ENCODE data around the gene ADGRG3. TPM values are rescaled to one million over a fixed set of nuclear protein-coding genes. Genes with fewer than 3 reads are reported as not detected.

ADGRG3 gene
- total and polyA plus RNA-seq, 2 of the 13 experiments (the other 11 are each of a cell fraction or from before 2014, with no cell fraction given) = 2.7 to 11.8 TPM

GRCh38 chr16:57700781-57701551, 32.9 kb downstream of the ADGRG3 start:
- peak overlapping the region; percentile 70 for H3K4me2 ChIP-seq (ENCODE audit: low read depth, low read length)
- WGBS (ENCODE audit: low lambda C conversion rate) = 19% methylated on average over 10 of the region's 10 CpGs
- peak overlapping the region; percentile 72 for H3K27ac ChIP-seq (ENCODE audit: extremely low read length, insufficient read depth, low read length)
- peak; percentile 81 for DNase-seq (ENCODE audit: low spot score)
- H3K9ac ChIP-seq (ENCODE audit: insufficient read depth, low read depth, low read length) = peak overlapping the region; percentile 43
- H3K79me2 ChIP-seq (ENCODE audit: insufficient read depth, low read length) = no peaks in the 10 kb centered on the region
- intact Hi-C loops (cut with micrococcal nuclease; ENCODE audit: unreplicated experiment) (no loop called here), in situ Hi-C loops (cut with HindIII; ENCODE audit: extremely low pct_ligation_motif_present, low pct_unique_long_range_greater_than_20kb) (no loop called here)
- BruUV-seq (replicated peaks) = TSS peak; percentile 60
- H4K20me1 ChIP-seq (ENCODE audit: insufficient read depth, low read length) = no peaks in the 10 kb centered on the region
- H3K27me3 ChIP-seq (ENCODE audit: control insufficient read depth in 1 of 2, insufficient read depth in 2 of 2, low read length in 2 of 2) = no peaks in the 10 kb centered on the region
- CTCF ChIA-PET (ENCODE audit: low intra/inter-chr PET ratio, low total read pairs) = no interaction called here
- POLR2A ChIA-PET = interaction anchor here (0.7 to 2.4 kb wide), 7 partner anchors 9 to 191 kb away, joined by 3 to 10 read pairs (median 5); partner anchors contain the start of genes ADGRG3 and KATNB1
- peak; percentile 91 for FAIRE-seq
- H3K36me3 ChIP-seq (replicated peaks in 1 of 2; ENCODE audit: control insufficient read depth in 1 of 2, insufficient read depth in 2 of 2, low read length in 2 of 2) = no peaks in the 10 kb centered on the region
- no peaks in the 10 kb centered on the region for H3K9me3 ChIP-seq (ENCODE audit: low read length)
- H2AFZ ChIP-seq (ENCODE audit: low read length) = peak overlapping the region; percentile 29
- H3K4me3 ChIP-seq (replicated peaks in 1 of 3; ENCODE audit: insufficient read depth in 1 of 3, low read depth in 2 of 3, low read length in 3 of 3) = peak overlapping the region in 2 of 3 experiments; percentile 11 to 49; a peak in 3 of 6 replicates
- peaks cover 87% of the 10 kb centered on the region for H3K4me1 ChIP-seq (ENCODE audit: insufficient read depth, low read length)
- ATAC-seq = peak; percentile 58
- TF ChIP-seq ZNF567 (CRISPR knock-in tag; IDR thresholded peaks at IDR 0.05; ENCODE audit: borderline replicate concordance) (no peak), CENPX (CRISPR knock-in tag; IDR thresholded peaks at IDR 0.05) (no peak), ATM (IDR thresholded peaks at IDR 0.05; ENCODE audit: borderline replicate concordance) (no peak), ZNF589 (CRISPR knock-in tag; conservative IDR thresholded peaks at IDR 0.05) (no peak), REXO4 (CRISPR knock-in tag; IDR thresholded peaks at IDR 0.05; ENCODE audit: borderline replicate concordance) (no peak), RFXAP (CRISPR knock-in tag; IDR thresholded peaks at IDR 0.05; ENCODE audit: borderline replicate concordance) (no peak), CHD4 (IDR thresholded peaks at IDR 0.05; ENCODE audit: borderline replicate concordance, low read length) (0 out of 2 replicates have a peak, but pooled peaks have one; percentile 39), ZNF17 (CRISPR knock-in tag; IDR thresholded peaks at IDR 0.05) (no peak), ZNF468 (CRISPR knock-in tag; IDR thresholded peaks at IDR 0.05) (no peak), ZNF878 (CRISPR knock-in tag; IDR thresholded peaks at IDR 0.05) (no peak), XRCC5 (optimal IDR thresholded peaks at IDR 0.05; ENCODE audit: low read length) (no peak), MAFG (CRISPR knock-in tag; IDR thresholded peaks at IDR 0.05) (no peak), ZNF124 (CRISPR knock-in tag; IDR thresholded peaks at IDR 0.05) (peak; percentile 21; the same call in 1 of the 2 replicates), ZNF609 (CRISPR knock-in tag; IDR thresholded peaks at IDR 0.05; ENCODE audit: borderline replicate concordance) (peak; percentile 10; the same call in 1 of the 2 replicates), THAP8 (CRISPR knock-in tag; IDR thresholded peaks at IDR 0.05; ENCODE audit: borderline replicate concordance) (no peak), ZKSCAN1 (IDR thresholded peaks at IDR 0.05; ENCODE audit: low read length) (no peak), ZNF44 (CRISPR knock-in tag; IDR thresholded peaks at IDR 0.05) (0 out of 2 replicates have a peak, but pooled peaks have one; percentile 59), TFAP4 (IDR thresholded peaks at IDR 0.05; ENCODE audit: borderline replicate concordance, low read depth) (no peak)

Measured in HepG2 (cell line).